GM19455 (cell line): Measurements from ENCODE around the gene PIN4.
"Not testable (repeated sequence)": the region's sequence is repeated elsewhere in the genome, so short reads cannot be mapped to it uniquely, and the experiment has no call there.

Experiments
- ATAC-seq: cut with Tn5 transposase; IDR thresholded peaks from one replicate; pipeline ENCODE4 v1.9.1; 2021; ENCODE audit not compliant: unreplicated experiment

PIN4 gene

GRCh38 chrX:72181178-72182125 lies at the start of gene PIN4:
Gene PIN4 (plus strand): TSS chrX:72181757. CDS start chrX:72181786, 29 bp downstream.
- ATAC-seq, result peak; percentile 98

GRCh38 chrX:72132456-72132855 lies 49.1 kb upstream of the PIN4 start:
- no peak for ATAC-seq

GRCh38 chrX:72133851-72134546 lies 47.6 kb upstream of the PIN4 start:
- ATAC-seq, result no peak

GRCh38 chrX:72137846-72138495 lies 43.6 kb upstream of the PIN4 start:
- no peak for ATAC-seq

GRCh38 chrX:72139538-72139937 lies 42.0 kb upstream of the PIN4 start:
- ATAC-seq, result no peak

GRCh38 chrX:72141372-72142004 lies 40.1 kb upstream of the PIN4 start:
- ATAC-seq, result peak; percentile 79

GRCh38 chrX:72142094-72142793 lies 39.3 kb upstream of the PIN4 start:
- no peak for ATAC-seq

GRCh38 chrX:72142794-72143608 lies 38.6 kb upstream of the PIN4 start:
- no peak for ATAC-seq

- ATAC-seq, result no peak
These were observed 38.0 kb upstream of the PIN4 start for GRCh38 chrX:72143609-72143907.

- no peak for ATAC-seq
These were observed 36.4 kb upstream of the PIN4 start for GRCh38 chrX:72145181-72145580.

GRCh38 chrX:72146527-72146926 lies 35.0 kb upstream of the PIN4 start:
- ATAC-seq, result no peak

GRCh38 chrX:72158773-72159172 lies 22.8 kb upstream of the PIN4 start:
- no peak for ATAC-seq

- ATAC-seq, result no peak
These were observed 21.8 kb upstream of the PIN4 start for GRCh38 chrX:72159769-72160168.

GRCh38 chrX:72165551-72165950 lies 16.0 kb upstream of the PIN4 start:
- ATAC-seq, result no peak

- ATAC-seq, result no peak
These were observed 12.4 kb upstream of the PIN4 start for GRCh38 chrX:72169008-72169728.

GRCh38 chrX:72176289-72176688 lies 5.3 kb upstream of the PIN4 start:
- not testable (repeated sequence) for ATAC-seq

GRCh38 chrX:72176981-72177380 lies 4.6 kb upstream of the PIN4 start:
- ATAC-seq, result no peak

- ATAC-seq, result no peak
These were observed 1.0 kb upstream of the PIN4 start for GRCh38 chrX:72180539-72180938.

GRCh38 chrX:72182924-72183323 lies 1.4 kb downstream of the PIN4 start:
- no peak for ATAC-seq
